ENCODE measurements around the gene MATN4.

Gene MATN4

GRCh38 chr20:45313065-45313695, 5.1 kb upstream of the MATN4 start:
- DNase-seq, result no peak

DNA sequence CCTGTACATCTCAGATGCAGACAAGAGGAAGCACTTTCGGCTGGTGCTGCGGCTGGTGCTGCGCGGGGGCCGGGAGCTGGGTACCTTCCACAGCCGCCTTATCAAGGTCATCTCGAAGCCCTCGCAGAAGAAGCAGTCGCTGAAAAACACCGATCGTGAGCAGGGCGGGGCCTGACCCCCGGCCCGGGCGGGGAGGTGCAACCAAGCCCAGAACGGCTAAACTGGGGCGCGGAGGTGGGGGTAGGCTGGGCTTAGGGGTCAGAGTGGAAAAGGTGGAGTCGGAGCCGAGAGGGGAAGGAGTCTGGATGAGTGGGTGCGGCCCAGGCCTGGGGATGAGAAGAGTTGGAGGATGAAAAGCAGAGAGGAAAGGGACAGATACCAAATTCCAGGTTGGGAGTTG, 4.1 kb upstream of the MATN4 start:
- no peak for DNase-seq

DNA sequence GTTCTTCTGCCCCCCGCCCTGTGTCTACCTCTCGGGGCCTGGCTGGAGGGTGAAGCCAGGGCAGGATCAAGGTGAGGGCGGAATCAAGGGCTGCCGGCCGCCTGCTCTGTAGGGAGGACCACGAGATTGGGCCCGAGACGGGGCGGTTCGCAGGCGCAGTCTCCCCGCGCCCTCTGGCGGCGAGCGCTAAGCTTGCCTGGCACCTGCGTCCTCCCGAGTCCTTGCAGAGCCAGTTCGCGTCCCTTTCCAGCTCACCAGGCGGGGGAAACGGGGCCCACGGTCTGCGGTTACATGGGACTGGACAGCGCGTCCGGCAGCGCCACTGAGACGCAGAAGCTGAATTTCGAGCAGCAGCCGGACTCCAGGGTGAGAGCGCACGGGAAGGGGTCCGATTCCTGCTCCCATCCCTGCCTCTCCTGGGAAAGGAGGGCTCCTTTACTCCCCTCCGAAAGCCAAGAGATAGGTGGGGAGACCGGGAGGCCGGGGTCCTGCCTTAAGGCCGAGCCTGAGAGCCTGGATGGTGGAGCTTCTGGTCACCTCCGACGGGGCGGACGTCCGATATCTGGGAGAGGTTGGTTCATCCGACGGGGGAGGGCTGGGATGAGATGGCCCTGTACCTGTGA, 3.6 kb upstream of the MATN4 start:
- peak; percentile 53 for DNase-seq

DNA sequence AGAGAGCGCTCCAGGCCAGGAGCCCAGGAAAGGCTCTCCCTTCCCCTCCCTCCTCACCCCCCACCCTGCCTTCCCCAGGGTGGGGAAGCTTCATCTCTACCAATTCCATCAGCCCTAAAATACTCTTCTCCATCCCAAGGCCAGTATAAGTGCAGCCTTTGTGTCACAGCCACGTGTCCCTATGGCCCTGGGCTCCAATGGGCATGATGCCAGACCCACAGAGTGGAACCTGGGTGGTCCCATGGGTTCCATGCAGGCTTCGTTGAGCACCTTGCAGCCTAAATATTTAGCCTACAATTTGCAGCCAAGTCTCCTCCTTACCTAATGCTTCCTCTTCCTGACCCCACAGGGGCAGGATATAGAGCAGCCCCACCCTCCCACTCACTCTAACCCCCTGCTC, 976 bp upstream of the MATN4 start:
- no peak for DNase-seq

DNA sequence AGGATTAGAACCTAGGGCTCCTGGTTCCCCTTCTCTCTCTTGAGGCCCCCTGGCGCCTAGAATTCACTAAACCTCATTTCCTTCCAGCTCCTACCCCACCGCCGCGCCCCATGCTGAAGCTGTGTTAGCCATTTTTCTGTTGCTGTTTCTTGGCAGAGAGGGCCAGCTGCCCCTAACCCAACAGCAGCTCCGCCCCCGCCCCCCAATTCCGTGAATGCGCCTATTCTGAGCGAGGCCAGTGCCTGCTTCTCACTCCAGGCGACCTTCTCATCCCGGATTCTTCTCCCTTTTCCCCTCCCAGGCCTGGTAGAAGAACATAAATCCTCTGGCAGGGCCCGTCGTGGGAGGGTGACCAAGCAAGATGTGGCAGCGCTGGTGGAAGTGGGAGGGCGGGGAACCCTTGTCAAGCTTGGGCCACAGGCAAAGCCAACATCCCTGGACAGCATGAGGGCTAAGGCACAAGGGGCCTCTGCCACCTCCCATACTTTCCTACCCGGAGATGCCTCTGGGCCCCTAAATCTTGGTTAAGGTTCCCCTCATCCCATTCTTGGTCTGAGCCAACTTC, 941 bp downstream of the MATN4 start:
- DNase-seq, result no peak

- DNase-seq, result peak; percentile 40
Measured at GRCh38 chr20:45306431-45306982, 1.6 kb downstream of the MATN4 start, which contains the start of gene RBPJL. TSS of gene RBPJL (plus strand) at chr20:45306840. CDS start at chr20:45306923, 83 bp downstream.

GRCh38 chr20:45305262-45305661, 2.8 kb downstream of the MATN4 start:
- DNase-seq, result no peak

DNA sequence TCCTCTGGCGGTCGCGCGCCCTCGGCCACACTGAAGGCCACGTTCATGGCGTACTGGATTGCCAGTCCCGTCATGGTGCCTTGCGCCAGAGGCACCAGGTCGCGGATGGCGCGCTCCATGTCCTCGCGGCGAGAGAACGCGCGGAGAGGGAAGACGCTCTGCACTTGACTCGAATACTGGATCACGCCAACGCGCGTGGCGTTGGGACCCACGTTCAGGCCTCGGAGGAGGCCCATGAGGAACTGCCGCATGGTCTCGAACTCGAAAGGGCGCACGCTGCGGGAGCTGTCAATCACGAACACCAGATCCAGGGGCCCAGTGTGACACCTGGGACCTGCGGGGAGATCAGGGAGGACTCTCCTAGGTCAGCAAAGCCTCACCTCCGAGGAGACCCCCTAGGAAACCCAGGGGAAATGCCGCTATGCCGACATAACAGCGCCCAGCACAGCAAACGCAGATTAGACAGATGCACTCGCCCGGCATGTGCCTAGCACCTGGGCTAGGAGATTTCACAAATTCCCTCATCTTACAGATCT, 3.6 kb downstream of the MATN4 start:
- DNase-seq, result no peak

DNA sequence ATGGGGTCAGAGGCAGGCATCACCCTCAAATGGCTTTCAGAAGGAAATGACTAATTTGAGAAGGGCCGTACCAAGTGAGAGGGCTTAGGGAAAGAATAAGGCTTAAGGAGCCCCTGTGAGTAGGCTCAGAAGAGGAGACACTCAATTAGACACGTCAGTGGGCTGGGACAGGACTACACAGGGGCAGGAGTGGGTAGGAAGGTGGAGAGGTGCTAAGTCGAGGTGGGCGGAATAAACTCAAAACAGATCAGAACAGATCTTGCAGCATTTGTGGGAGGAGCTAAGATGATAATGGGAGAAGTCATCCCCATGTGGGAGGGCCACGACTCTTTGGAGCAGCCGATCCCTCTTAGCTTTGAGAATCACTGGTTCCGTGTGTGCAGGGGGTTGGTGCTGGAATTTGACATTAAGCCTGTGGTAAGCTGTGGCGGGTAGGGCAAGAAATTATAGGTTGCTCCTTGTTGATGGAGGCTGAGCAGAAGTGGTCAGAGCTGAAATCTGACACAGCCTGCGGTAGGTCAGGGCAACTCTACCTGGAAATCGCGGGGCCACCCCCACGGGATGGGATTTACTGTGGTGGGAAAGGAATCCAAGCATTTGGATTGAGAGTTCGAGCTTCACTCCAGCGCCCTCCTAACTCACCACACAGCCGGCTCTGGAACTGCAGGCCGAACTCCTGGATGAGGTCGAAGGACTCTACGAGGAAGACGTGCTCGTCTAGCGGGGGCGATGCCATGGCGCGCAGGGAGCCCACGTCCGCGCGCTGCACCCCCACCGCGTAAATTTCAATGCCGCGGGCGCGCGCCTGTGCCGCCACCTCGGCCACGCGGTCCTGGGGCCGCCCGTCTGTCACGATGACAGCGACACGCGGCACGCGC, 4.3 kb downstream of the MATN4 start:
- DNase-seq, result no peak

DNA sequence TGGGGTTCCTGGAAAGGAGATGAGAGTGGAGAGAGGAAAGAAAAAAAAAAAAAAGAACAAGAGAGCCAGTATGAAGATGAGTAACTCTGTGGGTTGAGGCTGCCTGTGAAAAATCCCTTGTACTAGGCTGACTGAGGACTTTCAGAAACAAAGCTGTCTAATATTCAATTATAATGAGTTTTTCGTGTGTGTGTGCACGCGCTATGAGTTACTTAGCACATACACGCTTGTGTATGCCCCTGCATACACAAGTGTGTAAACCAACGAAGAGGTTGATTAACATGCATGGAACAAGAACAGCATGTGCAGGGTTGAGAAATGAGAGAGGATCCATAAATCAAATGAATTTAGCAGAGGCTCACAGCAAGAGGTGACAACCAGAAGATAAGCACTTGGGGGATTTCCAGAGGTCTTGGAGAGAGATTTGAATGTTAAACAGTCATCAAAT, 6.3 kb downstream of the MATN4 start:
- DNase-seq, result no peak

- no peak for DNase-seq
Measured at GRCh38 chr20:45300961-45301360, 7.1 kb downstream of the MATN4 start.

GRCh38 chr20:45299786-45300185, 8.3 kb downstream of the MATN4 start:
- DNase-seq, result no peak

DNA sequence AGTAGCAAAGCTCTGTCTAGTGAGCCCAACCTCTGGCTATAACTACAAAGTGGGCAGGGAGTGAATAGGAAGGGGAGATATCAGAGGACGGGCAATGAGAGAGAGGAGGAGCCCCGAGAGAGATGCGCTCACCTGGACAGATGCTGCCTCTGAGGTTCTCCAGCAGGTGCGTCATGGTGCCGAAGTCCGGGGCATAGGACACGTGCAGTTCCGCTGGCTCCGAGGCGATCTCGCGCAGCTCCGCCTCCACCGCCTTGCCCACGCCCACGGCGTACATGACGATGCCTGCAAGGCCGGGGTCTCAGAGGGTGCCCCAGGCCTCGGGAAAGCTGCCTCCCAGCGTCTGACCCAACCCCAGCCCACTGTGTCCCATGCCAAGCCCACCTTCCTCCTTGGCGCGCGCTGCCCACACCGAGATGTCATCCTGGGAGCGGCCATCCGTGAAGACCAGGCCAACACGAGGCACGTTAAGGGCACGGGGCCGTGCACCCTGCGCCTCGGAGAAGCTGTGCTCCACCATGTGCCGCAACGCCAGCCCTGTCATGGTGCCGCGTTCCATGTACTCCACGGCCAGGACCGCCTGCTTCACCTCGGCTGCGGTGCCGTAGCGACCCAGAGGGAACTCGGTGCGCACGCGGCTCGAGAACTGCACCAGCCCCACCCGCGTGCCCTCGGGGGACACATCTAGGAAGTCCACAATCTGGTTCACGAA, 10.2 kb downstream of the MATN4 start:
- no peak for DNase-seq

- no peak for DNase-seq
Measured at GRCh38 chr20:45294659-45295058, 13.4 kb downstream of the MATN4 start.

GRCh38 chr20:45294003-45294368, 14.1 kb downstream of the MATN4 start:
- no peak for DNase-seq

GRCh38 chr20:45293041-45294002, 14.8 kb downstream of the MATN4 start:
- peak; percentile 78 for DNase-seq

DNA sequence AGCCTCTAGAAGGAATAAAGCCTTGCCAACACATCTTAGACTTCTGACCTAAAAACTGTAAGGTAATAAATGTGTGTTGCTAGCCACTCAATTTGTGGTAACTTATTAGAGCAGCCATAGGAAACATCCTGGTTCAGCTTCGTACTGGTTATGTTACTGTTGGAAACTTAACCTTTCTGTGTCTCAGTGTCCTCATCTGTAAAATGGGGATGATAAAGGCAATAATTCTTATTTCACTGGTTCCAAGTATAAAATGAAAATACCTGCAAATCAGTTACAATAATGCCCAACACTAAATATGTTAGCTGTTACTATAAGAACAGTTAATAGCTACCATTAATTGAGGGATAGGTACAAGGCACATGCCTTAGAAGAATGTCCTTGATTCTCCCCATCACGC, 15.8 kb downstream of the MATN4 start:
- no peak for DNase-seq

DNA sequence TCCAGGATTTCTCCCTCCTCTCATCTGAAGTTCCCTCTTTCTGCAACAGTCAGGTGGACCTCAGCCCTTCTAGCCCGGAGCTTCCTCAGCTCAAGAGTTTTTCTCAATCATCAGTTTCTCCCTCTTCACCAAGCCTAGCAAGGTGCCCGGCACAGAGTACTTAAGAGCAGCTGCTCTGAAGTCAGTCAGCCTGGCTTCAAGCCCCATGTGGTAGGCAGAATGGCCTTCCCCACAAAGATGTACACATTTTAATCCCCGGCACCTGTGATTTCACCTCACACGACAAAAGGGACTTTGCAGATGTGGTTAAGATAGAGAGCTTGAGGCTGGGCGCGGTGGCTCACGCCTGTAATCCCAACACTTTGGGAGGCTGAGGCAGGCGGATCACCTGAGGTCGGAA, 16.6 kb downstream of the MATN4 start:
- no peak for DNase-seq

- DNase-seq, result peak; percentile 54
Measured at GRCh38 chr20:45290677-45291355, 17.3 kb downstream of the MATN4 start.

DNA sequence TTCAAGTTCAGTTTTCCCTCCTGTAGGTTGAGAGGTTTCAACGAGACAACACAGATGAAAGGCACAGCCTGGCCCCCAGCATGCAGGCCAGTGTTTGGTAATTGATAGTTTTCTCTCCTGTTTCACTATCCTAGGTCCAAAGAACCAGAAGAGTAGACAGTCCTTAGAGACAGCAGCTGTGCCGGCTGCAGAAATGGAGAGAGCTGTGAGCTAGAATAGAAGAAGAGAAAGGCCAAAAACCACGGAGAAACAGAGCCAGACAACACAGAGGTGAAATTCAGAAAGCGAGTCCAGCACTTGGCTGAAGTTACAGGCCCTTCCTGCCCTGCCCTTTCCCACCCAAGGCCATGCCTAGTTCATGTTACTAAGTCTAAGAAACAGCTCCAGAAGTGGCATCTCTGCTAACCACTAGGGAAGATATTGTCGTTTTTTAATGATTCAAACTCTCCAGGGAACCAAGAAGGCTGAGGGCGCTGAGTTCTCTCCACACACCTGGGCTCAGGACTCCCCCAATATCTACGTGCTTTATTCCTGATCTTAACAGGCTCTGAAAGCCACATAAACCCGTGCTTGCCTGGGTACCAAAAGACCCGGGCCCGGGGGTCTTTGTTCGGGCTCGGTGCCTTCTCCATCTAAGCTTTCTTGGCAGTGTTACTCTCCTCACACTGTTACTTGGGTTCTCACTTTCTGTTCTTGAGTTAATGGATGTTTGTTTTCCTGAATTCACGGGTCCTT, 18.0 kb downstream of the MATN4 start:
- DNase-seq, result no peak
